Measurements from ENCODE around the gene ASTN2. TPM values are rescaled to one million over a fixed set of nuclear protein-coding genes. Genes with fewer than 3 reads are reported as not detected.

The ASTN2 gene
- total RNA-seq, 2 donors from 2014 or later = 113 to 153 TPM

DNA sequence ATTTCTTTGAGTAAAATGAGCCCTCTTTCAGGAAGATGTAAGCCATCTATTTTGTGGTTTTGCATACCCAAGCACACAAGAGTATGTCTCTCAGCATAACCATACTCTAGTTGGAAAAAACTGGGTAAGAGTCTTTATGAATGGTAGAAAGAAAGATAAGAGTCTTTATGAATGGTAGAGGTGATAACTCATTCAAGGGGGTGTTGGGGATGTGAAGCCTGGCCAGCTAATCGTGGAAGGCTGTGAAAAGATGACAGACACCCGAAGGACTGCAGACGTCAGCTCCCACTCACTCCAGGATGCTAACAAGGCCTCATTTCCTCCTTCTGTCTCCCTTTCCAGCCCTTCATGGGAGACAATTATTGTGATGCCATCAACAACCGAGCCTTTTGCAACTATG lies 1032.8 kb downstream of the ASTN2 start:
- 89% methylated on average over 4 of the region's 4 CpGs for WGBS
- Histone ChIP-seq H3K36me3 (no peaks in the 10 kb centered on the region), H3K4me3 (no peak overlapping the region), H3K27ac (no peak overlapping the region), H3K4me1 (replicated peaks) (no peaks in the 10 kb centered on the region), H3K9me3 (no peaks in the 10 kb centered on the region), H3K27me3 (replicated peaks; ENCODE audit: insufficient read depth) (no peaks in the 10 kb centered on the region)
- DNase-seq (ENCODE audit: low spot score) = no peak
- intact Hi-C loops (cut with DNase I) = no loop called here
- TF ChIP-seq, protein P1, sequence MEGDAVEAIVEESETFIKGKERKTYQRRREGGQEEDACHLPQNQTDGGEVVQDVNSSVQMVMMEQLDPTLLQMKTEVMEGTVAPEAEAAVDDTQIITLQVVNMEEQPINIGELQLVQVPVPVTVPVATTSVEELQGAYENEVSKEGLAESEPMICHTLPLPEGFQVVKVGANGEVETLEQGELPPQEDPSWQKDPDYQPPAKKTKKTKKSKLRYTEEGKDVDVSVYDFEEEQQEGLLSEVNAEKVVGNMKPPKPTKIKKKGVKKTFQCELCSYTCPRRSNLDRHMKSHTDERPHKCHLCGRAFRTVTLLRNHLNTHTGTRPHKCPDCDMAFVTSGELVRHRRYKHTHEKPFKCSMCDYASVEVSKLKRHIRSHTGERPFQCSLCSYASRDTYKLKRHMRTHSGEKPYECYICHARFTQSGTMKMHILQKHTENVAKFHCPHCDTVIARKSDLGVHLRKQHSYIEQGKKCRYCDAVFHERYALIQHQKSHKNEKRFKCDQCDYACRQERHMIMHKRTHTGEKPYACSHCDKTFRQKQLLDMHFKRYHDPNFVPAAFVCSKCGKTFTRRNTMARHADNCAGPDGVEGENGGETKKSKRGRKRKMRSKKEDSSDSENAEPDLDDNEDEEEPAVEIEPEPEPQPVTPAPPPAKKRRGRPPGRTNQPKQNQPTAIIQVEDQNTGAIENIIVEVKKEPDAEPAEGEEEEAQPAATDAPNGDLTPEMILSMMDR (IDR thresholded peaks at IDR 0.05) = no peak
- no peak for TF ChIP-seq POLR2AphosphoS5 (IDR thresholded peaks at IDR 0.05)
- no peak for TF ChIP-seq POLR2A (IDR thresholded peaks at IDR 0.05)

DNA sequence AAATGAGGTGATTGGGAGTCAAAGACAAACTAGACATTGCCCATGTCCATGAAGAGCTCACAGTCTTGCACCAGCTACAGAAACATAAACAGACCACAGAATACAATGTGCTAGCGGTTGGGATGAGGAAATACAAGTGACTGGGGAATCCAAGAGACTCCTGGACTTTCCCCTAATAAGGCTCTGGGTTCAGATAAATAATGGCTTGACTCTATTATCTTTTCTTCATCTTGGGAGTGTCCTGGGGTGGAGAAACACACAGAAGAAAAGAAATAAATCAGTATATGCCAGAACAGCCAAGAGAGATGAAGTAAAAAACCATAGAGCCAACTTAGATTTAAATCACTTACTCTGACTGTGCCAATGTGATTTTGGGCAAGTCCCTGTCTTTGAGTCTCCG lies 1033.5 kb downstream of the ASTN2 start:
- DNase-seq (ENCODE audit: low spot score) = no peak
- intact Hi-C loops (cut with DNase I) = no loop called here
- no peaks in the 10 kb centered on the region for H3K36me3 ChIP-seq
- H3K4me1 ChIP-seq (replicated peaks) = no peaks in the 10 kb centered on the region
- H3K4me3 ChIP-seq = no peak overlapping the region
- no peaks in the 10 kb centered on the region for H3K9me3 ChIP-seq
- H3K27me3 ChIP-seq (replicated peaks; ENCODE audit: insufficient read depth) = no peaks in the 10 kb centered on the region
- H3K27ac ChIP-seq = no peak overlapping the region
- 84% methylated on average over 2 of the region's 2 CpGs for WGBS
- TF ChIP-seq POLR2A (IDR thresholded peaks at IDR 0.05) (no peak), POLR2AphosphoS5 (IDR thresholded peaks at IDR 0.05) (no peak)
- TF ChIP-seq, protein P1 (IDR thresholded peaks at IDR 0.05) = no peak

DNA sequence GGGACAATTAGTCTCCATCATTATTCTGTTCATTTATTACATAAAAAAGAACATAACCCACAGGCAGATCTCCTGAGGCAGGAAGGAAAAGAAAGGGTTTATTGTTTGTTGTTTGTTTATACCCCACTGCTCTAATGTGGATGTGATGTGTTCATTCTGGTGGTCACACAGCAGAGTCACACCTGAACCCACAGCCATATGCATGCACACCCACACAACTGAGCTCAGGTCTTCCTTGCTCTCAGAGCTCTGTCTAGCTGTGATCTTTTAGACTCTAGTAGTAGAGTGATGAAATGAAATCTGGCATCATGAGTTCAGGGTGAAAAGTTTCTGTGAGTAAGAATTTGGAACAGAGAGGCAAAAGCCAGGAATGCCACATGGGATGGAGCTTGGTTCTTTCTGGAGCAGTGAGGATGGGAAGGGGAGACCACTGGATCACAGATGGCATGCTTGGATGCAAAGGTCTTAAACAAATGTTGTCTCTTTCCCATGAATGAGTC lies 1034.3 kb downstream of the ASTN2 start:
- no peak for TF ChIP-seq POLR2AphosphoS5 (IDR thresholded peaks at IDR 0.05)
- TF ChIP-seq POLR2A (IDR thresholded peaks at IDR 0.05) = no peak
- TF ChIP-seq, protein P1 (IDR thresholded peaks at IDR 0.05) = no peak
- H3K9me3 ChIP-seq = no peaks in the 10 kb centered on the region
- no peaks in the 10 kb centered on the region for H3K36me3 ChIP-seq
- intact Hi-C loops (cut with DNase I) = no loop called here
- H3K4me3 ChIP-seq = no peak overlapping the region
- DNase-seq (ENCODE audit: low spot score) = no peak
- no peak overlapping the region for H3K27ac ChIP-seq
- H3K27me3 ChIP-seq (replicated peaks; ENCODE audit: insufficient read depth) = no peaks in the 10 kb centered on the region
- H3K4me1 ChIP-seq (replicated peaks) = no peaks in the 10 kb centered on the region

DNA sequence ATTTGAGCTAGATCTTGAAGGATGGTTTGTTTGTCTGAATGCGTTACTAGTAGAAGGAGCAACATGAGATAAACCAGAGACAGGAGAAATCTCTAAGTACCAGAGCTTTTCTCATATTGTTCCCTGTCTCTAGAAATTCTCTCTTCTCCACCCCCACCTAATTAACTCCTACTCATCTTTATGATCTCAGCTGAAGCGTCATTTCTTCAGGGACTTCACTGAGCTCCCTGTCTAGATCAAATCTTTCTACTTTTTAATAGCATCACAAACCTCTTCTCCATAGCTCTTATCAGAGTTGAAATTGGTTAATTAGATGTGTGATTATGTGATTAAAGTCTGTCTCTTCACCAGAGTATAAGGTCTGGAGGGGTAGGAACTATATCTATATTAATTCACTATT lies 1035.0 kb downstream of the ASTN2 start:
- Histone ChIP-seq H3K4me1 (replicated peaks) (no peaks in the 10 kb centered on the region), H3K4me3 (no peak overlapping the region), H3K27me3 (replicated peaks; ENCODE audit: insufficient read depth) (no peaks in the 10 kb centered on the region), H3K27ac (no peak overlapping the region), H3K36me3 (no peaks in the 10 kb centered on the region), H3K9me3 (no peaks in the 10 kb centered on the region)
- TF ChIP-seq POLR2AphosphoS5 (IDR thresholded peaks at IDR 0.05) (no peak), POLR2A (IDR thresholded peaks at IDR 0.05) (no peak)
- TF ChIP-seq, protein P1 (IDR thresholded peaks at IDR 0.05) = no peak
- intact Hi-C loops (cut with DNase I) = no loop called here
- no peak for DNase-seq (ENCODE audit: low spot score)
- WGBS = 83% methylated on average over 2 of the region's 2 CpGs

DNA sequence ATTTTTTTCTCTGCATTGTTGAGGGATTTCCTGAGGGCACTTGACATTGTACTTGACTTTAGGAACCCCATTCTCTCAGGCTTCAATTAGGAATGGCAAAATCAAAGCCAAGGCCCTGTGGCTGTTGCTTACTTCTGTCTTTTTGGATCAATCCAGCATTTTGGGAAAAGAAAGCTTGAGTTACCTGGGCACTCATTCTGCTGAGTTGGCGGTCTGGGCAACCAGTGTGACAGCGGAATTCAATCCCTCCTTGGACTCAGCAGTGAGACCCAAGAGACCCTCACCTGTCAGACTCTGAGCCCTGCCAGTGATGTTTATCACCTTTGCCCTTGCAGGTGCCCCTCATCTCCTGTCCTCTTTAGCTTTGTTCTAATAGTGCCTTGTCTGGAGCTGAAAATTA lies 1036.0 kb downstream of the ASTN2 start:
- no peak overlapping the region for H3K27ac ChIP-seq
- DNase-seq (ENCODE audit: low spot score) = no peak
- H3K9me3 ChIP-seq = no peaks in the 10 kb centered on the region
- H3K4me1 ChIP-seq (replicated peaks) = no peaks in the 10 kb centered on the region
- H3K27me3 ChIP-seq (replicated peaks; ENCODE audit: insufficient read depth) = no peaks in the 10 kb centered on the region
- TF ChIP-seq POLR2AphosphoS5 (IDR thresholded peaks at IDR 0.05) (no peak), POLR2A (IDR thresholded peaks at IDR 0.05) (no peak)
- TF ChIP-seq, protein P1 (IDR thresholded peaks at IDR 0.05) = no peak
- intact Hi-C loops (cut with DNase I) = no loop called here
- H3K4me3 ChIP-seq = no peak overlapping the region
- H3K36me3 ChIP-seq = no peaks in the 10 kb centered on the region
- WGBS = 100% methylated on average over 2 of the region's 2 CpGs

Data from prostate gland (tissue), 2 donors.